Measurements from ENCODE around the gene CCDC121. TPM values are rescaled to one million over a fixed set of nuclear protein-coding genes. Genes with fewer than 3 reads are reported as not detected.

CCDC121 gene
- total and polyA plus RNA-seq, 9 of the 15 experiments (the other 6 are each of a cell fraction or from before 2014, with no cell fraction given) = 2.2 to 4.7 (median 4.1) TPM

DNA sequence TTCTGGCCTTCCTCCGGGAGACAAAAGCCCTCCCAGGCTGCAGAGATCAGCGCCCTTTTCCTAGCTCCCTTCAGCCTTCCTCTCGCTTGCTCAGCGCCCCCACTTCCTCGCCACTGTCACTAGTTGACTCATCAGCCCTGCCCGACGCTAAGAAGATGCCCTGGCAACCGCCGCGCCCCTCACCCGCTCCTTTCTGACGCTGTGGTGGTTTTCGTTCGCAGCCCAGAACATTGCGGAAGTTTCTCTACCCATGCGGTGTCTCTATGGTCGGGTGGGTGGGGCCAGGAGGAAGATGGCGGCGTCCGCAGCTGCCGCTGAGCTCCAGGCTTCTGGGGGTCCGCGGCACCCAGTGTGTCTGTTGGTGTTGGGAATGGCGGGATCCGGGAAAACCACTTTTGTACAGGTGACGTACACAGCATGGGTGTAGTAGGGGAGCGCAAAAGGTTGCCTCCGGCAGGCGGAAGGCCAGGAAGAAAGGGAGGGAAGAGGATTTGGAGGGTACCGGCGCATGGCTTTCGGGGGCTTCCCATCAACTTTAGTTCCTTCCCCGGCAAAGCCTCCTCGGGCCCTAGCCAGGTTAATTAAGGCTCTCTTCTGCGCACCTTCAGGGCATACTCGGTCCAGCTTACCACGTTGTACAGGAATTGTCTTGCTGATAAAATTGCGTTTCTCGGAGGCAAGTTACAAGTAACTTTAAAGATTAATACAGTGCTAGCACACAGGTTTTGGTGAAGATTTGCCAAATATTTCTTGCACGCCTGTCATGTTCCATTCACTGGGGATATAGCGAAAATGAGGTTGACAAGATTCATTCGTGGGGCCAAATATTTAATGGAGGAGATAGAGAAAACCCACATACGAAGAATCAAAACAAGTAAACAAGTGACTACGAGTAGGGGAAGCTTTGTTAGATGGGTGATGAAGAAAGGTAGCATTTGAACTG is at the start of gene CCDC121, which contains the start of gene GPN1 (continued):
- TF ChIP-seq ZNF253 (CRISPR knock-in tag; conservative IDR thresholded peaks at IDR 0.05) (no peak), GABPB2 (CRISPR knock-in tag; conservative IDR thresholded peaks at IDR 0.05) (no peak), ZNF57 (CRISPR knock-in tag; IDR thresholded peaks at IDR 0.05) (no peak), CTBP1 (IDR thresholded peaks at IDR 0.05; ENCODE audit: borderline replicate concordance) (peak; percentile 62; the same call in 1 of the 2 replicates), ZNF282 (CRISPR knock-in tag; IDR thresholded peaks at IDR 0.05) (no peak), ZBED1 (IDR thresholded peaks at IDR 0.05) (0 out of 2 replicates have a peak, but pooled peaks have one; percentile 49), ZBTB1 (CRISPR knock-in tag; IDR thresholded peaks at IDR 0.05; ENCODE audit: borderline replicate concordance, low read depth) (no peak), NCOA2 (IDR thresholded peaks at IDR 0.05; ENCODE audit: partially characterized antibody in 2 of 2) (no peak), ZFP1 (CRISPR knock-in tag; IDR thresholded peaks at IDR 0.05) (no peak), ZNF780A (CRISPR knock-in tag; IDR thresholded peaks at IDR 0.05) (no peak), CXXC5 (CRISPR knock-in tag; IDR thresholded peaks at IDR 0.05) (peak; percentile 52), CBFA2T3 (IDR thresholded peaks at IDR 0.05) (no peak), SUPT5H (IDR thresholded peaks at IDR 0.05) (peak; percentile 96), MXI1 (IDR thresholded peaks at IDR 0.05; ENCODE audit: low read depth, low read length) (peak; percentile 80), TARDBP (IDR thresholded peaks at IDR 0.05) (no peak), JUN (IDR thresholded peaks at IDR 0.05; ENCODE audit: borderline replicate concordance, low read depth, low read length) (peak; percentile 53; the same call in 1 of the 2 replicates), JUN (CRISPR knock-in tag; IDR thresholded peaks at IDR 0.05; ENCODE audit: borderline replicate concordance) (peak; percentile 83; the same call in 1 of the 2 replicates), PHF20 (IDR thresholded peaks at IDR 0.05; ENCODE audit: partially characterized antibody) (peak; percentile 97), POLR2AphosphoS2 (IDR thresholded peaks at IDR 0.05; ENCODE audit: low read length) (no peak), SRF (CRISPR knock-in tag; IDR thresholded peaks at IDR 0.05) (0 out of 4 replicates have a peak, but pooled peaks of 1 of the 2 experiments have one; percentile 25), ZNF431 (CRISPR knock-in tag; IDR thresholded peaks at IDR 0.05) (no peak), NKRF (IDR thresholded peaks at IDR 0.05; ENCODE audit: borderline replicate concordance) (peak; percentile 95), MYNN (IDR thresholded peaks at IDR 0.05) (peak; percentile 17; the same call in 1 of the 2 replicates), MYNN (CRISPR knock-in tag; IDR thresholded peaks at IDR 0.05) (no peak)
- TF ChIP-seq, protein P1, sequence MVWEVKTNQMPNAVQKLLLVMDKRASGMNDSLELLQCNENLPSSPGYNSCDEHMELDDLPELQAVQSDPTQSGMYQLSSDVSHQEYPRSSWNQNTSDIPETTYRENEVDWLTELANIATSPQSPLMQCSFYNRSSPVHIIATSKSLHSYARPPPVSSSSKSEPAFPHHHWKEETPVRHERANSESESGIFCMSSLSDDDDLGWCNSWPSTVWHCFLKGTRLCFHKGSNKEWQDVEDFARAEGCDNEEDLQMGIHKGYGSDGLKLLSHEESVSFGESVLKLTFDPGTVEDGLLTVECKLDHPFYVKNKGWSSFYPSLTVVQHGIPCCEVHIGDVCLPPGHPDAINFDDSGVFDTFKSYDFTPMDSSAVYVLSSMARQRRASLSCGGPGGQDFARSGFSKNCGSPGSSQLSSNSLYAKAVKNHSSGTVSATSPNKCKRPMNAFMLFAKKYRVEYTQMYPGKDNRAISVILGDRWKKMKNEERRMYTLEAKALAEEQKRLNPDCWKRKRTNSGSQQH (CRISPR knock-in tag; IDR thresholded peaks at IDR 0.05) = no peak
- TF ChIP-seq, protein P2, sequence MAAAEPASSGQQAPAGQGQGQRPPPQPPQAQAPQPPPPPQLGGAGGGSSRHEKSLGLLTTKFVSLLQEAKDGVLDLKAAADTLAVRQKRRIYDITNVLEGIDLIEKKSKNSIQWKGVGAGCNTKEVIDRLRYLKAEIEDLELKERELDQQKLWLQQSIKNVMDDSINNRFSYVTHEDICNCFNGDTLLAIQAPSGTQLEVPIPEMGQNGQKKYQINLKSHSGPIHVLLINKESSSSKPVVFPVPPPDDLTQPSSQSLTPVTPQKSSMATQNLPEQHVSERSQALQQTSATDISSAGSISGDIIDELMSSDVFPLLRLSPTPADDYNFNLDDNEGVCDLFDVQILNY (CRISPR knock-in tag; IDR thresholded peaks at IDR 0.05) = no peak

Data from K562 (cell line).